HG03066 (cell line): ENCODE measurements around the gene ARAF.
A peak's percentile ranks its signal among the peaks of the same experiment; 100 is the strongest.
"Not testable (repeated sequence)": the region's sequence is repeated elsewhere in the genome, so short reads cannot be mapped to it uniquely, and the experiment has no call there.

Experiments used
- ATAC-seq: cut with Tn5 transposase; IDR thresholded peaks from one replicate; pipeline ENCODE4 v1.9.1; 2021; ENCODE audit warnings: low read depth; ENCODE audit not compliant: unreplicated experiment

Gene ARAF

DNA sequence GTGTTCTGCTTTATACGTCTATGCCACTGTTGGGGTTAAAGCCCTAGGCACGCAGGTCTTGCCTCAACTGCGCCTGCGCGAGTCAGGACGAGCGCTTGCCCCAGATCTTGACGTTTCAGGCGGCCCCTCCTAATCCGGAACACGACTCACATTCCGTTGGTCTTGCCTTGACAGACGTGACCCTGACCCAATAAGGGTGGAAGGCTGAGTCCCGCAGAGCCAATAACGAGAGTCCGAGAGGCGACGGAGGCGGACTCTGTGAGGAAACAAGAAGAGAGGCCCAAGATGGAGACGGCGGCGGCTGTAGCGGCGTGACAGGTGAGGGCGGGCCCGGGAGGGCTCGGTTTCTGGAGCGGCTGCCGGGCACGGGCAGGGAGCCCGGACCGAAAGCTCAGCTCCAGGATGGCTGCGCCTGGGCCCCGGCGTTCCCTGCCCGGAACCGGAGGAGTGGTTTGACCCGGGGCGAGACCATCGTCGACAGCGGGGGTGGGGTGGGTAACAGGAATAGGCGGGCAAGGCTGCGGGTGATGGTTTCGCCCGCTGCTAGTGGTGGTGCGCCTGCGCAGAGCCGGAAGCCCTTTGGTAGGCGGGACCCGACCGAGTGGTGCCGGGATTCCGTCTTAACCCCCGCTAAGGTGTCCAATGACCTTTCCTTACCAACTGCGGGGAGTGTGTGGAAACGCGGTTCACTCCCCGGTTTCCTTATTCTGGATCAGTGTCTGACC, at the start of gene ARAF:
ARAF (plus strand) TSS at position 272 of the 725 bp plus-strand sequence. CDS start 1,763 bp downstream, outside the sequence.
- peak; percentile 95 for ATAC-seq

DNA sequence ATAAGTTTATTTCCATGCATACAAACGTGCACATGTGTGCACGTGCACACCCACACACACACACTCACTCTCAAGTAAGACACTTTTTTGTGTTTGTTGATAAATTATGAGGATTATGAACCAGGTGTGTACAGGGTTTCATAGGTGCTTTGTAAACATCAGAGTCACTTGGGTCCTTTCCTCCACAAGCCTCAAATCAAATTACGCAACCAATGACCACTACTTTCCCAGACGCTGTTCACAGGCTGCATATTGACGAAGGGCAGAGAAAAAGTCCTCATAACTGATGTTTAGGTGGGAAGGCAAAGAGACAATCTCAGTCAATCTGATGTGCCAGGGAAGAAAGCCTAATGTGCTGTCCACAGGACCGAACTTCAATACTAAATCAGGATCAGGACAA, 48.6 kb upstream of the ARAF start:
- ATAC-seq, result not testable (repeated sequence)

DNA sequence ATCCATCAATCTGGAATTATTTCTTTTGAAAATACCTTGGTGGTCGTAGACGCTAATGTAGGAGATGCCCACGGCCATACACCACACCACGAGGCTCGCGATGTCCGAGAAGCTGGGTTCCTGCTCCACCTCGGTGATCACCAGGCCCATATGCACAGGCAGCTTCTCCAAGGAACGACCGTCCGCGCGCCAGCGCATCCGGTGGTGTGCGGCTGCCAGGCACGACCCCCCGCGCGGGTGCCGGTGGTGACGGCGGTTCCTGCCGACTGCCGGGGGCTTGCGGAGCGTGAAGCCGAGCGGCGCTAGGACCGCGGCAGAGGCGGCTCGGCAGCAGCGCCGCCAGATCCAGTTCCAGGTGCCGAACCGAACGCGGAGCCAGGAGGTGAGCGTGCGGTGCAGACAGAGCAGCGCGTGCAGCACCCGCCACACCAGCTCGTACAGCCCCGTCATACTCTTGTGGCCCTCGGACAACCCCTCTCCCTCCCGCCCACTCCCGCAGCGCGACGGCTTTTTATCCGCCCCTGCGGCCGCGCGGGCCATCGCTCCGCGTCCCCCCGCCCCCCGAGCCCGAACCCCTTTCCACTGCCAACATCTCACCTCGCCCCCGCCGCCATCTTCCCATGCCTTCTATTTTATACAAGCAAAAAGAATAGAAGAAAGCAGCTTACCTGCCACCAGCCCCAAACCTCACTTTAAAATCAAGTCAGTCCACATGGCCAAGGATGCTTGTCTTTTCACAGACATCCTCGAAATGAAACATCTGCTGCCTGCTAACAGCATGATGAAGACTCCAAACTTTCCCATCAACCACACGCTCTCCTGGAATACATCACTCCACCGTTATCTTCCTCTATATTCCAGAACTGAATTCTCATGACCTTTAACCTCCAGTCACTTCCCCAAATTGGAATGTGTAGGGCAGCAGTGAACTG, 47.7 kb upstream of the ARAF start:
- peak; percentile 53 for ATAC-seq

DNA sequence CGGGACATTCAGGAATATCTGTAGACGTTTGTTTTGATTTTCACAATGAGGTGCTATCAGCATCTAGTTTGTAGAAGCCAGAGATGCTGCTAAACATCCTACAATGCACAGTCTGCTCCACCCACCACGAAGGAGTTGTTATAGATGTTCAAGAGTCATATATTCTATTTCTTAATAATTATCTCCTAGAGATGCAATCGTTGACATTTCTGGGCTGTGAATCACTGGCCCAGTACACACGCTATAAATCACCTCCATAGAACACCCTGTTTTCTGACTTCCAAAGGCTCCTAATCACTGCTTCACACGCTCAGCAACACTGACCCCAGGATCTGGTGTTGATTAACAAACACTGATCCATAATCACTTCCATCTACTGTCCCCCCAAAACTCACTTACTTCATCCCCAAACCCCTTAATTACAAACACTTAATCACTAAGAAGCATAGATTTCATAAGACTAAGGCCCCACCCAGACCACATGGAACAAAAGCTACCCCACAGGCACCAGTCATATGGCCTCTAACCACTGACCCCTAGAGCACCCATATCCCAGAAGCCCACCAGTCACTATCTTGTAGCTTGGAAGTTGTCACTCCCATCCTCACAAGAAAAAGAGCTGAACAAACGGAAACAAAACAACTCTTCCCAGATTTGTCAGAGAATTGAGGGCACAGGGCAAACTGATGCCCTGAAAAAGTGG, 46.3 kb upstream of the ARAF start:
- ATAC-seq, result no peak

DNA sequence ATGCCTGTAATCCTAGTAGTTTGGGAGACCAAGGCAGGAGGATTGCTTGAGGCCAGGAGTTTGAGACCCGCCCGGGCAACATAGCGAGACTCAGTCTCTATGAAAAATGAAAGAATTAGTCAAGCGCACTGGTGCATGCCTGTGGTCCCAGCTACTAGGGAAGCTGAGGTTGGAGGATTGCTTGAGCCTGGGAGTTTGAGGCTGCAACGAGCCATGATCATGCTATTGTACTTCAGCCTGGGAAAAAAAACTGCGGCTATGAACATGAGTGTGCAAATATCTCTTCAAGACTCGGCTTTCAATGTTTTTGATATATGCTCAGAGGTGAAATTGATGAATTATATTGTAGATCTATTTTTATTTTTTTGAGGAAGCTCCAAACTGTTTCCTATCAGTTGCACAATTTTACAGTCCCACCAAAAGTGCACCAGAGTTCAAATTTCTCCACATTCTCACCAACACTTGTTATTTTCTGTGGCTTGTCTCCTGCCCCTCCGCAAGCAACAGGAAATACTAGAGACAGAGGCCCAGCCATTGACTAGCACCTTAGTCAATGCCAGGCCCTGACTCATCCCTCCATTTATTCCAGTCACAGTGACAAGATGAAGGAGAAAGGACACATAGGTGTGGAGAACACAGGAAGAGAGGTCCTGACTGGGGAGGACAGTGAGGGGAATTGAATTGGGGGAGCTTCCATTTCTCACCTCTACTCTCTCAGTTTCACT, 44.9 kb upstream of the ARAF start:
- no peak for ATAC-seq

DNA sequence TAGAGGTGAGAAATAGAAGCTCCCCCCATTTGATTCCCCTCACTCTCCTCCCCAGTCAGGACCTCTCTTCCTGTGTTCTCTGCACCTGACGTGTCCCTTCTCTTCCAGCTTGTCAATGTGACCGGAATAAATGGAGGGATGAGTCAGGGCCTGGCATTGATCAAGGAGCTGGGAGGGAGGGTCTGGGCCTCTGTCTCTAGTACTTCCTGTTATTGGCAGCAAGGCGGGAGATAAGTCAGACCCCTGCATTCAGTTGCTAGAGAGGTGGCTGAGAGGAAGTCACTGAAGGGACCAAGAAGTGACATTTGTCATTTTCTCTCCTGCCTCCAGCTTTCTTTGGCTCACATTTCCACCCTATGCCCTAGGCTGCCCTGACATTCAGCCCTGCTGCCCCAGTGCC, 42.9 kb upstream of the ARAF start:
- ATAC-seq, result no peak

DNA sequence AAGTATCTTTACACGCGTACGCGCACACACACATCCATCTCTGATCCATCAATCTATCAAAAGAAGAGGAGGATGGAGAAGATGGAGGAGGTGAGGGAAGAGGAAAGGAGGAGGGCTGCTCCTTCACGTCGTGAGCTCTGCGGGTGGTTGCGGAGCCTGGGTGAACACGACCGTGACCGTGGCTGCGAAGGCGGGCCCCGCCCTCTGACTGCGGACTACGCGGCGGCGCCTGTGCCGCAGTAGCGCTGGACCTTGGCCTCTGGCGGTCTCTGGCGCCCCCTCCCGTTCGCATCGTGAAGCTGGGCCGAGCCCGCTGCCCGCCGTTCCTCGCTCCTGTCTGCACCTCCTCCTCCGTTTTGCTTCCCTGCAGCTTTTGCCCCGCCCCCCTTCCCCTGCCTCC, 37.7 kb upstream of the ARAF start:
- peak; percentile 94 for ATAC-seq

DNA sequence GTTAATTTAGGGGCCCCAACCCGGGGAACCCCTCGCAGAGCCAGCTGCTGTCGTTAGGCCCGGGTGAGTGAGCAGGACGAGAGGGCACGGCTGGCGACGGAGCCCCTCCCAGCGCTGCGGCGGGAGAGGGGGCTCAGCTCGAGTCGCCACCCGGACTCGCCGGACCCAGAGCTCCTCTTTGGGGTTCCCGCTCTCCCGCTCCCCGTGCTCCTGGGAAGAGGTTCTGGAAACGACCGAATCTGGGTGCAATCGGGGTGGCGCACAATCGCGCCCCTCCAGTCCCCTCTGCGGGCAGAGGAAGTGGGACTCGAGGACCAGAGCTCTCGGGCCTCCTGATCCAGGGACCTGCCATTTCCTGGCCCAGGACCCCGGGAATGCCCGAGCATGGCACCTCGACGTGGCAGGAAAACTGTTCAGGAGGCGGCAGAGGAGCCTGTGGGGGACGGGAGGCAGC, 37.3 kb upstream of the ARAF start:
- no peak for ATAC-seq

DNA sequence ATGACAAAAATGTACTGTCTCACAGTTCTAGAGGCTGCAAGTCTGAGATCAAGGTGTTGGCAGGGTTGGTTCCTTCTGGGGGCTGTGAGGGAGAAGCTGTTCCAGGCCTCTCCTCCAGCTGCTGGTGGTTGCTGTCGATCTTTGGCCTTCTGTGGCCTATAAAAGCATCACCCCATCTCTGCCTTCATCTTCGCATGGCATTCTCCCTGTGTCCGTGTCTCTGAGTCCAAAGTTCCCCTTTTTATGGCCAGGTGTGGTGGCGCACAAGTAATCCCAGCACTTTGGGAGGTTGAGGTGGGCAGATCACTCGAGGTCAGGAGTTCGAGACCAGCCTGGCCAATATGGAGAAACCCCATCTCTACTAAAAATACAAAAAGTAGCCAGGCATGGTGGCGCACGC, 31.5 kb upstream of the ARAF start:
- no peak for ATAC-seq

DNA sequence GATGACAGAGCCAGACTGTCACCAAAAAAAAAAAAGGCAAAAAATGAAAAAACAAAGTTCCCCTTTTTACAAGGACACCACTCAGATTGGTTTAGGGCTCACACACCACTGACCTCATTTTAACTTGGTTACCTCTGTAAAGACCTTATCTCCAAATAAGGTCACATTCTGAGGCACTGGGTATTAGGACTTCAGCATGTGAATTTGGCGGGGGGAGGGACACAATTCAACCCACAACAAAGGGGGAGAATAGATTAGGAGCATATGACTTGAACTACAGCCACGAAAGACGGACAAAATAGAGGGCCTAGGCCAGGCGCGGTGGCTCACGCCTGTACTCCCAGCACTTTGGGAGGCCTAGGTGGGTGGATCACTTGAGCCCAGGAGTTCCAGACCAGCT, 31.0 kb upstream of the ARAF start:
- ATAC-seq, result no peak

DNA sequence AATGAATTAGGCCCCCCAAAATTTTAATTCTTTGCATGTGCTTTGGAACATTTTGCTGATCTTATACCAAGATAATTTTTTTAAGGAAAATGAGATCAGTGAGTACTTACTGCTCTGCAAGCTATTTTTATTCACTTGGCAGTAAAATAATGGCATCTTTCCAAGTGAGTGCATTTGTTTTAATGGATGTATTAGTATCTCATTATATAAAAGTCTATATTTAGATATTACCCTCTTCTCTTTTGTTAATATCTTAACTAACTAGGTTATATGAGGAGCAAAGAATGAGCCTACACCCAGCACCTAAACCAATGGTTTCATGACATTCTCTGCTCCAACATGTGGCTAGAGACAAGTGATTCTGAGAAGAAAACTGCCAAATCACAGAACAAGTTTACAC, 21.1 kb upstream of the ARAF start:
- ATAC-seq, result no peak

DNA sequence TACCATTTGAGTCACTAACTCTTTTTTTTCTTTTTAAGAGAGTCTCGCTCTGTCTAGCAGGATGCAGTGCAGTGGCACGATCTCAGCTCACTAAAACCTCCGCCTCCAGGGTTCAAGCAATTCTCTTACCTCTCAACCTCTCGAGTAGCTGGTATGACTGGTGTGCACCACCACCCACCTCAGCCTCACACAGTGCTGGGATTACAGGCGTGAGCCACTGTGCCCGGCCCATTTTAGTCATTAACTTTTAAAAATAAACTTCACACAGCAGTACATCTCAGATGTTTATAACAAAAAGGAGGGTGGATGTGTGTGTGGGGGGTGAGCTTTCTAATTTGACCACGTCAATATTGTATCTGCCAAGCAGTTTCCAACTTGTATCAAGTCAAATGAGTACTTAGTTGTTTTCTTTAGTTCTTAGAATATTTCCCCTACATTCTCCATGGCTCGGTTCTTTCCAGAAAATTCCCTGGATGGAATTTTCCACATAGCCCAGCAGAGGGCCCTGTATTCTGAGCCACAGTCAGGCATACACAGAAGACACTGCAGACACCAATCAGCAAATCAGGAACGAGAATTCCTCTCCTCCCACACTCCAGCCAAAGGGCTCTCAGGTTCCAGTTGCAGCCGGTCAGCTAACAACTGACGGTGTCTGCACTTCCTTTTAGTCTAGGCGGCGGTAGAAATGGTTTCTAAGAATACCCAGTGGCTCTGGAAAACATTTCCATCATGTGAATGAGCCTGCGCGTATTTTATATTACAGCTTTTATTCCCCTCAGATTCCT, 20.1 kb upstream of the ARAF start:
- ATAC-seq, result no peak

DNA sequence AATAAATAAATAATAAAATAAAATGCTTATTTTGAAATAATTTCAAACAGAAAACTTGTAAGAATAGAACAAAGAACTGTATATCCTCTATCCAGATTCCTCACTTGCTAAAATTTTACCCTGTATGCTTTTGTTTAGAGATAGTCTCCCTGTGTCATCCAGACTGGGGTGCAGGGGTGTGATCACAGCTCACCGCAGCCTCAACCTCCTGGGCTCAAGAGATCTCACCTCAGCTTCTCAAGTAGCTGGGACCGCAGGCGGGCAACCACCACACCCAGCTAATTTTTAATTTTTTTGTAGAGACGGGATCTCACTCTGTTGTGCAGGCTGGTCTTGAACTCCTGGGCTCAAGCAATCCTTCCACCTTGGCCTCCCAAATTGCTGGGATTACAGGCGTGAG, 17.5 kb upstream of the ARAF start:
- no peak for ATAC-seq

DNA sequence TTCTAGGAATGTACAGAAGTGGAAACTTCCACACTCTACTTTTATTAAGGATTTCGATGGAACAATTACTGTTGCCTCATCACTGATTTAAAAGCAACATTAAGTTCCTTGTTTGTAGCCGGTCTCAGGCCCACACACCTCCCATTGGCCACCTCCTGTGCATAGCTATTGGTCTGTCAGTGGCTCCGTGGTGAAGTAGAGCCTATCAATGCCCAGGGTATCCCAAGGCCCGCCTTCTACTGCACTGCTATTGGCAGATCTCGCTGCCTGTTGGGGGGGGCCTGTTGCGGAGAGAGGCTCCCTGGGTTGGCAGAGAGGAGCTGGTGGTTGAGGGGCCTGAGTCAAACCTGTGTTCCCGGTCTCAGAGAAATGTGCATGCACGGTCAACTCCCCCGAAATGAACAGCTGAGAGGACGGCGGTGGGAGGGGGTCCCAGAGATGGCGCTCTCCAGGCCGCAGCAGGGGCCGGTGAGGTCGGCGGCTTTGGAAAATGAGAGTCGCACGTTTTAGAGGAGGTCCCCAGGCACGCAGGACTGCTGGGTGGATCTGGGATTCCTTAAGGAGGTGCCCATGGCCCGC, 4.9 kb upstream of the ARAF start:
- ATAC-seq, result peak; percentile 62

DNA sequence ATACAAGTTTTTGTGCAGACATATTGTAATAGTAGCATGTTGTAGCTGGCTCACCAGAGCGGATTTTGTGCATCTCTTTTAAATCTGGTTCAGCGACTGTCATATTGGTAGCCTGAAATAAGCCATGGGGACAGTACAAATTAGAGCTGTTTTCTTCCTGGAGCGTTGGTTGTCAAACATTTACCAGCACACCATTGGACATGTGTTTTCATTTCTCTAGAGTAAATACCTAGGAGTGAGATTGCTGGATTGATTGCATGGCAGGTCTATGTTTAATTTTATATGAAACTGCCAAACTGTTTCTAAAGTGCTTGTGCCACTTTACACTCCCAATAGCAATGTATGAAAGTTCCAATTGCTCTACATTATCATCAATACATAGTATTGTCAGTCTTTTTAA, 2.6 kb upstream of the ARAF start:
- ATAC-seq, result no peak

DNA sequence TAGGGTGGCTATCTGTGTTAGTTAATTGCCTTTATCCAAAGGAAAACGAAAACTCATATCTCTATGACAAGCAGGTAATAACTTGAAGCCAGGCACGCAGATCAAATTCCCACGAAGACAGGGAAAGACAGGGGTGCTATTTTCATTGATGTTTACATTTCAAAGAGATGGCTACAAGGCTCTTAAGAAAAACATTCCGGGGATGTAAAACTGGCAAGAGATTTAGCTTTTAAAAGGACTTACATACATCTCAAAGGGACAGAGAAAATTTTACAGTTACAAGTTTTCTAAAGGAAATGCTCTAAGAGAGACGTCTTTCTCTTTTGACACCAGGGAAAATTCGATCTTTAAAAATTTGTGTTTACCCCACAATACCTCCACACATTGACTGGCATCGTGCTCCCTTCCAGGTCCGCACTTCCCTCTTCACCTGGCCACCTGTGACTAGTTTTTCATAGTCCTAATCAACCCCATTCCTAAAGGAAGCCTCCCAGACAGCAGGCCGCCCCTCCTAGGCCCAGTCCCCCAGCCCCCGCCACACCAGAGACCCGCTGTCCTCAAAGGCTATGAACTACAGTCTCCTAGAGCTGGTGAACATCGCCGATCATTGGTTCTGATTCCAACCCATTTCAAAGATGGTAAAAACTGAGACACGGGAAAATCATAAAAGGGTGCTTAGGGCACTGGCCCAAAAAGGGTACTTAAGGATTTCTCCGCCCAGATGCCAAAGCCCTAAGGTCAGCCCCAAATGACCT, 649 bp upstream of the ARAF start:
- no peak for ATAC-seq

DNA sequence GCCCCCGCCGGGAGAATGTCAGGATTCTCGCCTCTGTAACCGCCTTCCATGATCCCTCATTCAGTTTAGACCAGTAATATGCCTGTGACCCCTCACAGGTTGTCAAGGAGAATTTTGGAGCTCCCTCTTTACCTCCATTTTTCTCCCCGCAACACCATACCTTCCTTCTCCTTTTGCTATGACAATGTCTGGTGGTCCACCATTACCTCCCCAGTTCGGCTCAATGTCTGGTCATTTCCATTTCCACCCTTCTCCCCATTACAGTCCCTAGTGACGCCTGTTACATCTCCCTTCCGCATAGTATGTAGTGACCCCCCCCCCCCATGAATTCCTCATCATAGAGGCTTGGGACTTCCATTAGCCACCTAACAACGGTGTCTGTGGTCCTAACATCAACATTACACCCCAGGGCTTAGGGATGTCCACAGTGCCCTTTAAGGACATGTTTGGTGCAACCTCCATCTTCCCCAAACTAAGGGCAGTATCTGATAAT, 700 bp downstream of the ARAF start:
- no peak for ATAC-seq

DNA sequence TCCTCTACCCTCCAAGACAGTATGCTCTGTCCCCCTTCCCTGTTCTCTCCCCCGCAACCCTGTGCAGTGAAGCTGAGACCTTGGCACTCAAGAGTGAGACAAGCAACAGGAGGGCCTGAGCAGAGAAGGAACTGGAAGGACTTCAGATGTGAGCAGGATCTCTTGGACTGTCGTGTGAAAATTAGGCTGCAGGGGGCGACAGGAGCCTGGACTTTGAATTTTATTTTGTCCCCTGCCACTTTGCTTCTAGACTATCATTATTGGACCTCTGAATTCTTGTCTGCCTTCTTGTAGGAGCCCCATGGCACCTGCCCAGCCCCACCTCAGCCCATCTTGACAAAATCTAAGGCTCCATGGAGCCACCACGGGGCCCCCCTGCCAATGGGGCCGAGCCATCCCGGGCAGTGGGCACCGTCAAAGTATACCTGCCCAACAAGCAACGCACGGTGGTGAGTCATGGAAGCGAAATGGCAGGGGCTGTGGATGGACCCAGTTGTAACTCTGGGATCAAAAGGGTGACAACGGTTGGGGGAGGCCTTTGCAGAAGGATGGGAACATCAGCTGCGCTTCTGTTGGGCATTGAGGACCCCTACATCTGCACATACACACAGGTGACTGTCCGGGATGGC, 1.7 kb downstream of the ARAF start:
- ATAC-seq, result no peak
